NCI-H2081 treated with DMSO at 0.1 percent for 48 hours (cell line): Measurements from ENCODE around the gene HSD17B1.
"Not testable (repeated sequence)": the region's sequence is repeated elsewhere in the genome, so short reads cannot be mapped to it uniquely, and the experiment has no call there.

Experiments
- DNase-seq: peaks from one replicate; lab custom pipeline; 2025; lab: John Stamatoyannopoulos, UW

The HSD17B1 gene

DNA sequence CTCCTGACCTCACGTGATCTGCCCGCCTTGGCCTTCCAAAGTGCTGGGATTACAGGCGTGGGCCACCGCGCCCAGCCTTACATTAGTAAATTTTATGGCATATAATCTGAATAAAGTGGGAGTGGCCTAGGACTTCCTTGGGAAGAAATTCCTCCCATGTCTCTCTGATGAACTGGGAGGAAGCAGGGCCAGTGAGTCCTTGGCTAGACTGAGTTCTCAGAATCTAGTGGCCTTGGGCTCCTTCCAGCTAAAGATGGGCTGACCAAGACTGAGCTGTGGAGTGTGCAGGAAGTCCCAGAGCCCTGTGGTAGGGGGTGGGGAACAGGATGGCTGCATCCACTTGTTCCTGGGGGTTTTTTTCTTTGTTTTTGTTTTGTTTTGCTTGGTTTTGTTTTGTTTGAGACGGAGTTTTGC, 26.7 kb upstream of the HSD17B1 start:
- DNase-seq = no peak

DNA sequence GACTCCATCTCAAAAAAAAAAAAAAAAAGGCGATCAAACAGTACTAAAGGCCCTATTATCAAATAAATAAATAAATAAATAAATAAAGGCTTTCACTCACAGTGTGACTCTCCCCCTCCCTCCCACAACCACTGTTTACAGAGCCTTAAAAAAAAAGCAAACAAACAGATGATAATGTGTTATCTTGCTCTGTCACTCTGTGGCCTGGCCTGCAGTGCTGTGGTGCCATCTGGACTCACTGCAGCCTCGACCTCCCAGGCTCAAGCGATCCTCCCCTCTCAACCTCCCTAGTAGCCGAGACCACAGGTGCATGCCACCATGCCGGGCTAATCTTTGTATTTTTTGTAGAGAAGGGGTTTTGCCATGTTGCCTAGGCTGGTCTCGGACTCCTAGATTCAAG, 24.8 kb upstream of the HSD17B1 start:
- no peak for DNase-seq

DNA sequence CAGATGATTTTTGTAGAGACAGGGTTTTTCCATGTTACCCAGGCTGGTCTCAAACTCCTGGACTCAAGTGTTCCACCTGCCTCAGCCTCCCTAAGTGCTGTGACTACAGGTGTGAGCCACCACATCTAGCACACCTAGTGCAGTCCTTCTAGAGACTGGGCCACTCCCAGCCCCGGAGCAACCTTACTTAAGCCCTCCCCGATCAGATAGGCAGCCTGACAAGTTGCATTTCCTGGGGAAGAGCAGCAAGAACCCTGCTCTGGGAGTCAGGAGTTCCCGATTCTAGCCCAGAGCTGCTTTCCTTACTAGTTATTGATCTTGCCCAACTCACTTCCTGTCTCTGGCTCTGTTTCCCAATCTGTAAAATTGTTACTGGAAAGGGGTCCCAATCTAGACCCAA, 23.7 kb upstream of the HSD17B1 start:
- DNase-seq = no peak

DNA sequence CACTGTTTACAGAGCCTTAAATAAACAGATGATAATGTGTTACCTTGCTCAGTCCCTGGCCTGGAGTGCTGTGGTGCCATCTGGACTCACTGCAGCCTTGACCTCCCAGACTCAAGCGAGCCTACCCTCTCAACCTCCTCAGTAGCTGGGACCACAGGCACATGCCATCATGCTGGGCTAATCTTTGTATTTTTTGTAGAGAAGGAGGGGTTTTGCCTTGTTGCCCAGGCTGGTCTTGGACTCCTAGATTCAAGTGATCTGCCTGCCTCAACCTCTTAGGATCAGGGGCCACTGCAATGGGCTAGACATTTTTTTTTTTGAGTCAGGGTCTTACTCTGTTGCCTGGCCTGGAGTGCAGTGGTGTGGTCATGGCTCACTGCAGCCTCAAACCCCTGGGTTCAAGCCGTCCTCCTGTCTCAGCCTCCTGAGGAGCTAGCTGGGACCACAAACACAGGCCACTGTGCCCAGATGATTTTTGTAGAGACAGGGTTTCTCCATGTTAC, 21.7 kb upstream of the HSD17B1 start:
- no peak for DNase-seq

- DNase-seq = no peak
These were observed 21.0 kb upstream of the HSD17B1 start for GRCh38 chr17:42531455-42532354.

DNA sequence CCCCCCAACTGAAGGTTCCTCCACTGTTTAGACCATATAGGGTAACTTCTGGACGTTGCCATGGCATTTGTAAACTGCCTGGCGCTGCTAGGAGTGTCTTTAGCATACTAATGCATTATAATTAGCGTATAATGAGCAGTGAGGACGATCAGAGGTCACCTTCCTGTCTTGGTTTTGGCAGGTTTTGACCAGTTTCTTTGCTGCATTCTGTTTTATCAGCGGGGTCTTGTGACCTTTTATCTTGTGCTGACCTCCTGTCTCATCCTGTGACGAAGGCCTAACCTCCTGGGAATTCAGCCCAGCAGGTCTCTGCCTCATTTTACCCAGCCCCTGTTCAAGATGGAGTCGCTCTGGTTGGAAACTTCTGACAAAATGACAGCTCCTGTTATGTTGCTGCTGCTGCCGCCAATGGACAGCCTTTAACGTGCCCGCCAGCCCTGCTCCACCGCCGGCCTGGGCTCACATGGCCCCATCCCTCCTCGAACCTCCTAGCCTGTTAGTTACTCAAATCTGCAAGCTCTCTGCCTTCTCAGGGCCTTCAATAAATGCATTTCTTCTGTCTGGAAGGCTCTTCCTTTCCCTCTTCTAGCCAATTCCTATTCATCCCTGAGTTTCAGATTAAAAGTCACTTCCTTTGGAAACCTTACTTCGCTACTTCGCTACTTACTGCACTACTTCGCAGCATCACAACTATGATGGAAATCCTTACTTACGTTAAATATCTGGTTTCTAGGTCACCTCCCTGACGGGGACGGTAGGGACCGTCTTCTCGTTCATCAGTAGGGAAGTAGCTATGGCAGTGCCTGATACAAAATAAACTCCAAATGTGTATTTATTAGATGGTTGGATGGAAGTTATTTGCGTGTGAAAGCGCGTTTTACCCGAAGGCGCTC, 17.3 kb upstream of the HSD17B1 start:
- DNase-seq = no peak

- DNase-seq = peak; percentile 68
These were observed 16.7 kb upstream of the HSD17B1 start, which contains the start of gene NAGLU for GRCh38 chr17:42536048-42536371. Gene NAGLU, plus strand, starts transcription at chr17:42536241. Its CDS starts 32 bp downstream, at chr17:42536273.

DNA sequence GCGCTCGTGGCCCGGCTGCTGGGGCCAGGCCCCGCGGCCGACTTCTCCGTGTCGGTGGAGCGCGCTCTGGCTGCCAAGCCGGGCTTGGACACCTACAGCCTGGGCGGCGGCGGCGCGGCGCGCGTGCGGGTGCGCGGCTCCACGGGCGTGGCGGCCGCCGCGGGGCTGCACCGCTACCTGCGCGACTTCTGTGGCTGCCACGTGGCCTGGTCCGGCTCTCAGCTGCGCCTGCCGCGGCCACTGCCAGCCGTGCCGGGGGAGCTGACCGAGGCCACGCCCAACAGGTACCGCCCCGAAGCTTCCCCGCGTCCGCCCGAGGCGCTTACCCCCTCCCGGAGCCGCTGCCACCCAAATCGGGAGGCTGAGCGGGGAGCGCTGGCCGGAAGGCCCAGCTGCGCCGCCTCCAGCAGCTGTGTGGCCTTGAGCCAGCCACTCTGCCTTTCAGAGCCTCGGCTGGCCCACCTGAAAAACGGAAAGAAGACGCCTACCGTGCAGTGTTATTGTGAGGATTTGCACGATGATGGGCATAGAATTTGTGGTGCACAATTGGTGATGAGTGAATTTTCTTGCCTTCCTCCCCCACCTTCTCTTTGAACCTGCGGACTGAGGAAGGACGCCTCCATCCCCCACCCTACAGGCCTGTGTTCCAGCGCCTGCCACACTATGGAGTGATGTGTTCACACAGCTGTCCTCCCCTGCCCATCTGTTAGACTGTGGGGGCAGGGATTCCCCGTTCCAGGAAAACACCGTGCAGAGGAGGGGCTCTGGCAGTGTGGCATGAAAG, 16.2 kb upstream of the HSD17B1 start:
- peak; percentile 73 for DNase-seq

DNA sequence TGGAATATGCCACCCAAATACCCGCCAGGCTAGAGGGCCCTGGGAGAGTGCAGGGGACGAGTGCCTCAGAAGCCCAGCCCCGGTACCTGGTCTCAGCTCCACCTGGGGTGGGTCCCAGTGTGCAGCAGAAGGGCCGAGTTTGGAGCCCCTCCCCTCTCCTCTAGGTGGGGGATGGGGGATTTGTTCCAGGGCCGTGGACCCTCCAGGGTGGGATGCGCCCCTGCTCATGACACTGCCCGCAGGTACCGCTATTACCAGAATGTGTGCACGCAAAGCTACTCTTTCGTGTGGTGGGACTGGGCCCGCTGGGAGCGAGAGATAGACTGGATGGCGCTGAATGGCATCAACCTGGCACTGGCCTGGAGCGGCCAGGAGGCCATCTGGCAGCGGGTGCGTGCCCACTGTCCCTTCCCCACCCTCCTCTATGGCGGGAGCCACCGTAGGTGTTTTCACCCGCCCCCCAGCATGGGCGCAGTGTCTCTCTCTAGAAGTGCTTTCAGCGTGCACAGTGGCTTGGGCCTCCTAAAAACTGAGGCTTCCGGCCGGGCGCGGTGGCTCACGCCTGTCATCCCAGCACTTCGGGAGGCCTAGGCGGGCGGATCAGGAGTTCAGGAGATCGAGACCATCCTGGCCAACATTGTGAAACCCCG, 15.4 kb upstream of the HSD17B1 start:
- DNase-seq = no peak

GRCh38 chr17:42537826-42538451, 14.8 kb upstream of the HSD17B1 start:
- DNase-seq = no peak

DNA sequence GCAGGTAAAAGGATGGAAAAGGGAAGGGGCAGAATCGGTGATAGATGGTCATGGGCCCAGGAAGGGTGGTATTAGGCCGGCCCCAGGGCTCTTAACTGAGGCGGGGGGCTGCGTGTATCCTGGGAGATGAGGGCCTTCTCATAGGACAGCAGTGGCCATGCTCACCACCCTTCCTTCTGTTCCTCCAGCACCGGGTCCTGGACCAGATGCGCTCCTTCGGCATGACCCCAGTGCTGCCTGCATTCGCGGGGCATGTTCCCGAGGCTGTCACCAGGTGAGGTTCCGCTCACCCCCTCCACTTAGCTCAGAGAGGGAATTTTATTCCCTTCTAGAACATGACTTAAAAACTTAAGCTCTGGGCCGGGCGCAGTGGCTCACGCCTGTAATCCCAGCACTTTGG, 14.2 kb upstream of the HSD17B1 start:
- DNase-seq = no peak

DNA sequence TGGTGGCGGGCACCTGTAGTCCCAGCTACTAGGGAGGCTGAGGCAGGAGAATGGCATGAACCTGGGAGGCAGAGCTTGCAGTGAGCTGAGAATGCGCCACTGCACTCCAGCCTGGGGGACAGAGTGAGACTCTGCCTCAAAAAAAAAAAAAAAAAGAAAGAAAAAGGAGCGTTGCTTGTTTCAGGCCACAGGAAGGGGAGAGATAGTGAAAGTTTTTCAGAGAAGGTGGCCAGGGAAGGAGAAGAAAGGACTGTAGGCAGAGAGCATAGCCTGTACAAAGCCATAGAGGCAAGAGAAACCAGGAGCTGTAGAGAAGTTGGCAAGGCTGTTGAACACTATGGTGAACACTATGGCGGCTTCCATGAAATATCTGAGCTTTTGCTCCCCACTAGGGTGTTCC, 12.2 kb upstream of the HSD17B1 start:
- not testable (repeated sequence) for DNase-seq

DNA sequence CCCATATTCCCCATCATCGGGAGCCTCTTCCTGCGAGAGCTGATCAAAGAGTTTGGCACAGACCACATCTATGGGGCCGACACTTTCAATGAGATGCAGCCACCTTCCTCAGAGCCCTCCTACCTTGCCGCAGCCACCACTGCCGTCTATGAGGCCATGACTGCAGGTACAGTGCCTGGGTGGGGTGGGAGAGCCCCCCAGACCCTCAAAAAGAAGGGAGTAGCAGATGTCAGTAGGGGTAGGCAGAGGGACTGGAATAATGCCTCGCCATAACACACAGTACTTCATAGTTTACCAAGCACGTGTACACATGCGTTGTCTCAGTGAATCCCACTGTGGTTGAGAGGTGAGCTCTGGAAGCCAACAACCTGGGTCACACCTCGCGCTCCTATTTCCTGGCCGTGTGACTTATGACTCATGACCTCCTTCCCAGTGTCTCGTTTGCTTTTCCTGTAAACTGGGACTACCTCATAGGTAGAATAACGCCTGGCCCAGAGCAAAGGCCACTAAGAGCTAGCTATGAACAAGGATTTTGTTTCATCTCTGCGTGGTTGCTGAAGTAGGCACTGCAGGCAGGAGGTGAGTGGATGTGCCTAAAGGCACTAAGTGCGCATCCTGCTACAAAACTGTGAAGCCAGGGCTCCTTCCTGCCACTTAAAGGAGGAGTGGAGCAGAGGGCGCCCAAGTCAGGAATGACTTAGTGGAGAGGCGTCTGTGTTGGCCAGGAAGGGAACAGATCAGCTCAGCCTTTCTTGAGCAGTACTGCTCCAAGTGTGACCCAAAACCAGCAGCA, 11.5 kb upstream of the HSD17B1 start:
- no peak for DNase-seq

DNA sequence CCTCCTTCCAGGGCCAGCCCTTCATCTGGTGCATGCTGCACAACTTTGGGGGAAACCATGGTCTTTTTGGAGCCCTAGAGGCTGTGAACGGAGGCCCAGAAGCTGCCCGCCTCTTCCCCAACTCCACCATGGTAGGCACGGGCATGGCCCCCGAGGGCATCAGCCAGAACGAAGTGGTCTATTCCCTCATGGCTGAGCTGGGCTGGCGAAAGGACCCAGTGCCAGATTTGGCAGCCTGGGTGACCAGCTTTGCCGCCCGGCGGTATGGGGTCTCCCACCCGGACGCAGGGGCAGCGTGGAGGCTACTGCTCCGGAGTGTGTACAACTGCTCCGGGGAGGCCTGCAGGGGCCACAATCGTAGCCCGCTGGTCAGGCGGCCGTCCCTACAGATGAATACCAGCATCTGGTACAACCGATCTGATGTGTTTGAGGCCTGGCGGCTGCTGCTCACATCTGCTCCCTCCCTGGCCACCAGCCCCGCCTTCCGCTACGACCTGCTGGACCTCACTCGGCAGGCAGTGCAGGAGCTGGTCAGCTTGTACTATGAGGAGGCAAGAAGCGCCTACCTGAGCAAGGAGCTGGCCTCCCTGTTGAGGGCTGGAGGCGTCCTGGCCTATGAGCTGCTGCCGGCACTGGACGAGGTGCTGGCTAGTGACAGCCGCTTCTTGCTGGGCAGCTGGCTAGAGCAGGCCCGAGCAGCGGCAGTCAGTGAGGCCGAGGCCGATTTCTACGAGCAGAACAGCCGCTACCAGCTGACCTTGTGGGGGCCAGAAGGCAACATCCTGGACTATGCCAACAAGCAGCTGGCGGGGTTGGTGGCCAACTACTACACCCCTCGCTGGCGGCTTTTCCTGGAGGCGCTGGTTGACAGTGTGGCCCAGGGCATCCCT, 9.3 kb upstream of the HSD17B1 start:
- DNase-seq = no peak

GRCh38 chr17:42544874-42545283, 7.8 kb upstream of the HSD17B1 start:
- no peak for DNase-seq

DNA sequence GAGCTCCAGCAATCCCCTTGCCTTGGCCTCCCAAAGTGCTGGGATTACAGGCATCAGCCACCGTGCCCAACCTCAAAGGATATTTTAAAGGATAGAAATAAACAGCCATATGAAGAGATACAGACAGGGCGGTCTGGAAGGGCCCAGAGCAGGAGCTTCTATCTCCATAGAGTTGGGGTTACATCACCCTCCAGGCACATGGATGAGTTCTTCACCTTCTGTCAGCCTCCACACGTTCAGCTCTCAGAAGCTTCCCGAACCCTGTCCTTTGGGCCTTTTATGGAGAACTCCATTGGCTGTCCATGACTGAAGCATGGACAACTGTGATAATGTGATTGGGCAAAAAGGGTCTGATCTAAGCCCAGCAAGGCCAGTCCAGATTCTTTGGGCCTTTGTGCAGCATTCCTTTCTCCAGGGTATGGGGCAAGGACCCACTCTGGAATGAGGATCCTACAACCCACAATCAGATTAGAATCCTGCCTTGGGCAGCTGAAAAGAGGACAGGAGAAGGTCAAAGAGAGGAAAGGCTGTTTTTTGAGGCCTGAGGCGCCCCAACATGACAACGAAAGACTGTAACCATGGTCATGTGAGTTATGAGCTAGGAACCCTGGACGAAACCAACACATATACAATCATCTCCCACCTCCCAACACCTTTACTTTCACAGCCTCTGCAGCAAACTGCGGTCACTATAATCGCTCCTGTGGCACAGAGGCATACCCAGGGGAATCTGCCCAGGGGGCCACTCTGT, 6.8 kb upstream of the HSD17B1 start:
- DNase-seq = not testable (repeated sequence)

DNA sequence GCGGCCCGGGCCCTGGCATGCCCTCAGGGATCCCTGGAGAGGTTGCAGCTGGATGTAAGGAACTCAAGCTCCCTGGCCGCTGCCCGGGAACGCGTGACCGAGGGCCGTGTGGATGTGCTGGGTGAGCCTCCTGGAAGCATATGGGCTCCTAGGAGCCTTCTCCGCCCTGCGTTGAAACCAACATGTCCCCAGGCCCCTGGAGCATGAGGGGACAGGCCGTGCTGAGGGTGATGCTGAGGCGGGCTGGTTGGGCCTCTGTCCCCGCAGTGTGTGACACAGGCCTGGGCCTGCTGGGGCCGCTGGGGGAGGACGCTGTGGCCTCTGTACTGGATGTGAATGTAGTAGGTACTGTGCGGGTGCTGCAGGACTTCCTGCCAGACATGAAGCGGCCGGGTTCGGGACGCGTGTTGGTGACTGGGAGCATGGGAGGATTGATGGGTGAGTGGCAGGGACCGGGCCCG, 5.7 kb upstream of the HSD17B1 start:
- DNase-seq = no peak

GRCh38 chr17:42547698-42548069, 5.0 kb upstream of the HSD17B1 start:
- DNase-seq = no peak
